Measurements from ENCODE around the gene LRFN4. TPM values are rescaled to one million over a fixed set of nuclear protein-coding genes. Genes with fewer than 3 reads are reported as not detected.

LRFN4 gene
- total RNA-seq, 1 experiment from 2014 or later: 66.7 TPM

DNA sequence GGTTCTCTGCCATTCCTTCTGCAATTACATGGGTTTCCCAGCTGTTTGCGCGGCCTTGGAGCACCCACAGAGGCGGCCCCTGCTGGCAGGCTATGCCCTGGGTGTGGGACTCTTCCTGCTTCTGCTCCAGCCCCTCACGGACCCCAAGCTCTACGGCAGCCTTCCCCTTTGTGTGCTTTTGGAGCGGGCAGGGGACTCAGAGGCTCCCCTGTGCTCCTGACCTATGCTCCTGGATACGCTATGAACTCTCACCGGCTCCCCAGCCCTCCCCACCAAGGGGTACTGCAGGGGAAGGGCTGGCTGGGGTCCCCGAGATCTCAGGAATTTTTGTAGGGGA, 11.0 kb upstream of the LRFN4 start:
- peaks cover 3% of the 10 kb centered on the region; the same call in 1 of the 2 replicates for H3K27me3 Mint-ChIP-seq (ENCODE audit: low read depth)
- Histone ChIP-seq H2BK20ac (ENCODE audit: low read depth, low read length, poor library complexity, severe bottlenecking) (no peak overlapping the region), H3K9ac (ENCODE audit: extremely low read depth, insufficient read length, low read length) (no peak overlapping the region), H3K27ac (ENCODE audit: insufficient read length, low read depth, low read length) (no peak overlapping the region), H3K56ac (ENCODE audit: insufficient read length, low read depth, low read length) (no peak overlapping the region), H3K4me1 (ENCODE audit: insufficient read depth, low read length) (no peaks in the 10 kb centered on the region), H3K18ac (ENCODE audit: insufficient read length, low read depth, low read length) (no peak overlapping the region), H2BK15ac (ENCODE audit: low read depth, low read length) (no peak overlapping the region), H3K23ac (ENCODE audit: insufficient read length, low read depth, low read length) (no peak overlapping the region), H4K8ac (replicated peaks; ENCODE audit: insufficient read length, low read depth, low read length) (no peak overlapping the region), H3K27me3 (ENCODE audit: insufficient read depth, low read length) (no peaks in the 10 kb centered on the region), H4K5ac (ENCODE audit: insufficient read length, low read depth, low read length) (no peak overlapping the region), H3K14ac (ENCODE audit: insufficient read depth, low read length) (no peak overlapping the region), H3K23me2 (ENCODE audit: insufficient read length, low read depth, low read length, poor library complexity, severe bottlenecking) (peaks cover 5% of the 10 kb centered on the region), H2AK5ac (ENCODE audit: insufficient read length, low read length) (no peak overlapping the region), H3K79me1 (ENCODE audit: insufficient read depth, low read depth, low read length, poor library complexity, severe bottlenecking) (peaks cover 7% of the 10 kb centered on the region), H2BK5ac (ENCODE audit: insufficient read length, low read length) (no peak overlapping the region), H3T11ph (ENCODE audit: low read length) (no peak overlapping the region), H3K4me2 (ENCODE audit: insufficient read depth, insufficient read length, low read length) (no peak overlapping the region), H2BK120ac (ENCODE audit: low read depth, low read length, poor library complexity, severe bottlenecking) (no peak overlapping the region), H4K91ac (ENCODE audit: insufficient read length, low read depth, low read length) (no peak overlapping the region), H2BK12ac (ENCODE audit: insufficient read length, low read depth, low read length) (no peak overlapping the region), H3K4ac (ENCODE audit: low read depth, low read length) (no peak overlapping the region), H3K79me2 (ENCODE audit: insufficient read depth, low read length) (peaks cover 10% of the 10 kb centered on the region; the same call in 1 of the 2 replicates), H3K9me3 (ENCODE audit: control insufficient read depth, low read depth, low read length) (no peaks in the 10 kb centered on the region), H2AFZ (ENCODE audit: low read length) (no peak overlapping the region), H4K20me1 (ENCODE audit: control insufficient read depth, insufficient read depth, insufficient read length) (no peaks in the 10 kb centered on the region)
- peaks cover 14 to 16% of the 10 kb centered on the region in 2 experiments for H3K4me1 Mint-ChIP-seq
- no peak overlapping the region; a peak in 1 of 5 replicates for H3K4me3 Mint-ChIP-seq
- DNase-seq: no peak
- no peak overlapping the region for H3K27ac Mint-ChIP-seq
- H3K9me3 Mint-ChIP-seq: no peaks in the 10 kb centered on the region
- peaks cover 13 to 48% (median 39%) of the 10 kb centered on the region in 3 experiments for H3K36me3 Mint-ChIP-seq (ENCODE audit: insufficient read depth in 1 of 3, low read depth in 3 of 3)
- WGBS (ENCODE audit: extremely low coverage, insufficient read length, low lambda C conversion rate): no CpG with 5 or more reads among the region's 9 CpGs
- TF ChIP-seq, protein P1, sequence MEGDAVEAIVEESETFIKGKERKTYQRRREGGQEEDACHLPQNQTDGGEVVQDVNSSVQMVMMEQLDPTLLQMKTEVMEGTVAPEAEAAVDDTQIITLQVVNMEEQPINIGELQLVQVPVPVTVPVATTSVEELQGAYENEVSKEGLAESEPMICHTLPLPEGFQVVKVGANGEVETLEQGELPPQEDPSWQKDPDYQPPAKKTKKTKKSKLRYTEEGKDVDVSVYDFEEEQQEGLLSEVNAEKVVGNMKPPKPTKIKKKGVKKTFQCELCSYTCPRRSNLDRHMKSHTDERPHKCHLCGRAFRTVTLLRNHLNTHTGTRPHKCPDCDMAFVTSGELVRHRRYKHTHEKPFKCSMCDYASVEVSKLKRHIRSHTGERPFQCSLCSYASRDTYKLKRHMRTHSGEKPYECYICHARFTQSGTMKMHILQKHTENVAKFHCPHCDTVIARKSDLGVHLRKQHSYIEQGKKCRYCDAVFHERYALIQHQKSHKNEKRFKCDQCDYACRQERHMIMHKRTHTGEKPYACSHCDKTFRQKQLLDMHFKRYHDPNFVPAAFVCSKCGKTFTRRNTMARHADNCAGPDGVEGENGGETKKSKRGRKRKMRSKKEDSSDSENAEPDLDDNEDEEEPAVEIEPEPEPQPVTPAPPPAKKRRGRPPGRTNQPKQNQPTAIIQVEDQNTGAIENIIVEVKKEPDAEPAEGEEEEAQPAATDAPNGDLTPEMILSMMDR (conservative IDR thresholded peaks at IDR 0.05): no peak

Measured in H9 (cell line).